H1 (cell line): ENCODE measurements around the gene SLC44A1.

Experiments
- CBX5 ChIP-seq: fragments of 300-800, 300-1000 bp; sonication (generic); IDR thresholded peaks from 2 replicates; pipeline ENCODE4 v1.7.1; 2016; ENCODE audit warnings: antibody characterized with exemption, low read length, low read depth
- CHD1 ChIP-seq: IDR thresholded peaks from 2 replicates; pipeline ENCODE4 v1.6.1; 2012; ENCODE audit warnings: low read depth, low read length, improper control_type of control experiment
- POLR2A ChIP-seq, 2 experiments: IDR thresholded peaks; 1 replicate in 1 of 2; 2 replicates in 1 of 2; pipeline ENCODE4 v1.6.1; 2011; ENCODE audit warnings: low read depth in 2 of 2, low read length in 2 of 2, mild to moderate bottlenecking in 2 of 2; ENCODE audit errors: control extremely low read depth in 1 of 2
- SIN3A ChIP-seq, 2 experiments: IDR thresholded peaks in 1 of 2; conservative IDR thresholded peaks in 1 of 2; 2 replicates each; pipeline ENCODE4 v1.6.1; 2011 to 2012; ENCODE audit warnings: low read length in 2 of 2, improper control_type of control experiment in 1 of 2, low read depth in 1 of 2, mild to moderate bottlenecking in 1 of 2
- TAF1 ChIP-seq: IDR thresholded peaks from 2 replicates; pipeline ENCODE4 v1.6.1; 2011; ENCODE audit warnings: mild to moderate bottlenecking, low read depth, low read length
- TF ChIP-seq, protein P1 (sequence below), 3 experiments: IDR thresholded peaks; 1 replicate in 2 of 3; 2 replicates in 1 of 3; pipeline versions ENCODE4 v1.5.1 to v1.6.1; 2011; ENCODE audit warnings: low read length in 3 of 3, mild to moderate bottlenecking in 3 of 3, inconsistent platforms in 2 of 3, low read depth in 1 of 3, moderate library complexity in 1 of 3; ENCODE audit not compliant: insufficient read depth in 1 of 3; ENCODE audit errors: control extremely low read depth in 1 of 3

DNA sequence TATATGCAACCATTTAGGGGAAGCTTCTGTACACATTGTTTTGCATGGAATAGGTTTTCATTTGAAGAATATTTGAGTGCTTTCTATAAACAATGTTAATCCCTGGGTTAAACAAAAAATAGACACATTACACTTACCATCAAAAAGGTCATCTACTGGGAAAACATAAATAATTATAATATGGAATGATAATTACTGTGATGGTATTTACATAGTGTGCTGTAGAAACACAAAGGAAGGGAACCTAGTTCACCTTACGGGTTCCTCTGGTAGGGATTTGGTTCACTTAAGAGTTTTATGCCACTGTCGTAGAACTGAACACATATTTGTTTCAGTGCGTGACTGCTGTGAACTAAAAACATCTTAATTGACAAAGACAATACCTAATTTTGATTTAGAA is 44.9 kb downstream of the SLC44A1 start:
- TF ChIP-seq SIN3A (conservative IDR thresholded peaks at IDR 0.05 in 1 of 2, IDR thresholded peaks at IDR 0.05 in 1 of 2; ENCODE audit: low read depth in 1 of 2, low read length in 2 of 2), result no peak
- TF ChIP-seq, protein P1, sequence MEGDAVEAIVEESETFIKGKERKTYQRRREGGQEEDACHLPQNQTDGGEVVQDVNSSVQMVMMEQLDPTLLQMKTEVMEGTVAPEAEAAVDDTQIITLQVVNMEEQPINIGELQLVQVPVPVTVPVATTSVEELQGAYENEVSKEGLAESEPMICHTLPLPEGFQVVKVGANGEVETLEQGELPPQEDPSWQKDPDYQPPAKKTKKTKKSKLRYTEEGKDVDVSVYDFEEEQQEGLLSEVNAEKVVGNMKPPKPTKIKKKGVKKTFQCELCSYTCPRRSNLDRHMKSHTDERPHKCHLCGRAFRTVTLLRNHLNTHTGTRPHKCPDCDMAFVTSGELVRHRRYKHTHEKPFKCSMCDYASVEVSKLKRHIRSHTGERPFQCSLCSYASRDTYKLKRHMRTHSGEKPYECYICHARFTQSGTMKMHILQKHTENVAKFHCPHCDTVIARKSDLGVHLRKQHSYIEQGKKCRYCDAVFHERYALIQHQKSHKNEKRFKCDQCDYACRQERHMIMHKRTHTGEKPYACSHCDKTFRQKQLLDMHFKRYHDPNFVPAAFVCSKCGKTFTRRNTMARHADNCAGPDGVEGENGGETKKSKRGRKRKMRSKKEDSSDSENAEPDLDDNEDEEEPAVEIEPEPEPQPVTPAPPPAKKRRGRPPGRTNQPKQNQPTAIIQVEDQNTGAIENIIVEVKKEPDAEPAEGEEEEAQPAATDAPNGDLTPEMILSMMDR (IDR thresholded peaks at IDR 0.05; ENCODE audit: control extremely low read depth in 1 of 3, insufficient read depth in 1 of 3, low read depth in 1 of 3, low read length in 3 of 3), result no peak
- TF ChIP-seq TAF1, result no peak
- TF ChIP-seq CBX5, result no peak
- TF ChIP-seq CHD1, result no peak
- TF ChIP-seq POLR2A (IDR thresholded peaks at IDR 0.05; ENCODE audit: control extremely low read depth in 1 of 2, low read depth in 2 of 2, low read length in 2 of 2), result no peak
